AG04450 (cell line): ENCODE measurements around the gene IGHMBP2. TPM values are rescaled to one million over a fixed set of nuclear protein-coding genes. Genes with fewer than 3 reads are reported as not detected.
A peak's percentile ranks its signal among the peaks of the same experiment; 100 is the strongest.

ENCODE experiments used
- CTCF ChIA-PET: fragments of 300-600, 350-600 bp; formaldehyde crosslinking; extraction: SDS; loops from one replicate; lab custom pipeline; 2022; ENCODE audit warnings: antibody characterized with exemption, inconsistent platforms; lab: Charles Lee
- POLR2A ChIA-PET: fragments of 350-600 bp; formaldehyde crosslinking; extraction: SDS; loops from one replicate; lab custom pipeline; 2021; ENCODE audit warnings: antibody characterized with exemption, inconsistent platforms; lab: Yijun Ruan, JAX
- DNase-seq: peaks from one replicate; pipeline ENCODE4 v3.0.0-alpha.2; 2011; ENCODE audit warnings: low read depth, low spot score
- H3K27ac ChIP-seq: one replicate; pipeline ENCODE4 v1.5.1; 2012; ENCODE audit warnings: low read depth, low read length, control low read depth
- H3K27me3 ChIP-seq: one replicate; pipeline ENCODE4 v1.6.0; 2012; ENCODE audit warnings: low read length; ENCODE audit not compliant: control insufficient read depth, insufficient read depth
- H3K4me3 ChIP-seq: 2 replicates; pipeline ENCODE4 v1.5.1; 2011; ENCODE audit warnings: mild to moderate bottlenecking, low read depth, low read length, control low read depth
- H3K9me3 ChIP-seq: 2 replicates; pipeline ENCODE4 v1.5.1; 2012; ENCODE audit warnings: low read length; ENCODE audit not compliant: control insufficient read depth, insufficient read depth
- polyA plus RNA-seq: library from polyadenylated mRNA; depleted of rRNA; stranded (reverse); fragments of >200 nt; gene quantifications from 2 replicates; pipeline ENCODE4 v1.2.3, GENCODE V29; 2011
- TF ChIP-seq, protein P1 (sequence below): IDR thresholded peaks from 2 replicates; pipeline ENCODE4 v1.5.1; 2011; ENCODE audit warnings: low read depth, low read length, control low read depth, inconsistent platforms

The IGHMBP2 gene
- polyA plus RNA-seq, 1 experiment: 8.7 TPM

DNA sequence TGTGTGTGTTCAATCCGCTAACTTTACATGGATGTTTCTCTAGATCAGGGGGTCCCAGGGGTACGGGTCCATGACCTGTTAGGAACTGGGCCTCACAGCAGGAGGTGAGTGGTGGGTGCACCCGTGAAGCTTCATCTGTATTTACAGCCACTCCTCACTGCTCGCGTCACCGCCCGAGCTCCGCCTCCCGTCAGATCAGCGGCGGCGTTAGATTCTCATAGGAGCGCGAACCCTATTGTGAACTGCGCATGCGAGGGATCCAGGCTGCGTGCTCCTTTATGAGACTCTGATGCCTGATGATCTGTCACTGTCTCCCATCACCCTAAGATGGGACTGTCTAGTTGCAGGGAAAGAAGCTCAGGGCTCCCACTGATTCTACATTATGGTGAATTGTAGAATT is 45.2 kb downstream of the IGHMBP2 start:
- Histone ChIP-seq H3K4me3 (no peak overlapping the region), H3K27ac (no peak overlapping the region), H3K27me3 (no peaks in the 10 kb centered on the region), H3K9me3 (no peaks in the 10 kb centered on the region)
- DNase-seq: no peak
- TF ChIP-seq, protein P1, sequence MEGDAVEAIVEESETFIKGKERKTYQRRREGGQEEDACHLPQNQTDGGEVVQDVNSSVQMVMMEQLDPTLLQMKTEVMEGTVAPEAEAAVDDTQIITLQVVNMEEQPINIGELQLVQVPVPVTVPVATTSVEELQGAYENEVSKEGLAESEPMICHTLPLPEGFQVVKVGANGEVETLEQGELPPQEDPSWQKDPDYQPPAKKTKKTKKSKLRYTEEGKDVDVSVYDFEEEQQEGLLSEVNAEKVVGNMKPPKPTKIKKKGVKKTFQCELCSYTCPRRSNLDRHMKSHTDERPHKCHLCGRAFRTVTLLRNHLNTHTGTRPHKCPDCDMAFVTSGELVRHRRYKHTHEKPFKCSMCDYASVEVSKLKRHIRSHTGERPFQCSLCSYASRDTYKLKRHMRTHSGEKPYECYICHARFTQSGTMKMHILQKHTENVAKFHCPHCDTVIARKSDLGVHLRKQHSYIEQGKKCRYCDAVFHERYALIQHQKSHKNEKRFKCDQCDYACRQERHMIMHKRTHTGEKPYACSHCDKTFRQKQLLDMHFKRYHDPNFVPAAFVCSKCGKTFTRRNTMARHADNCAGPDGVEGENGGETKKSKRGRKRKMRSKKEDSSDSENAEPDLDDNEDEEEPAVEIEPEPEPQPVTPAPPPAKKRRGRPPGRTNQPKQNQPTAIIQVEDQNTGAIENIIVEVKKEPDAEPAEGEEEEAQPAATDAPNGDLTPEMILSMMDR: no peak
- CTCF ChIA-PET: interaction anchor here (1.0 kb wide), 2 partner anchors 49 to 65 kb away, joined by 3 read pairs; no protein-coding TSS in a partner anchor
- POLR2A ChIA-PET: no interaction called here

DNA sequence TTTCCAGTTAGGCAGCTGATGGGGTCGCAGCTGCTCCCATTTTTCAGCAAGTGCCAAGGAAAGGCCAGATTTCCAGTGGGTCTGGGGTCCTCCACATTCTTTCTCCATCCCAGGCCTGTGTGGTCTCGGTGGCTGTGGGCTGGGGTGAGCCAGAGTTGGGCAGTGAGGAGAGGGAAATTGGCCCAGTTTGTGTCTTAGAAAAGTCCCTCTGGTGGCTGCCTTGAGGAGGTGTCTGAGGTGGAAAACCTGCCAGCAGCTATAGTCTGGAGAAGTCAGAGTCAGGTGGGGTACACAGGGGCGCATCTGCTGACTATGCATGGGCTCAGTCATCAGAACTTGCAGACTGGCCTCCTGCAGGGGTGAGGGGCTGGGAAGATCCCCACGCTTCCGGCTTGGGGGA is 46.6 kb downstream of the IGHMBP2 start:
- POLR2A ChIA-PET: no interaction called here
- no peak overlapping the region for H3K4me3 ChIP-seq
- no peaks in the 10 kb centered on the region for H3K9me3 ChIP-seq
- no peaks in the 10 kb centered on the region for H3K27me3 ChIP-seq
- TF ChIP-seq, protein P1: peak; percentile 45
- CTCF ChIA-PET: interaction anchor here (0.6 to 1.0 kb wide), 4 partner anchors 9 to 693 kb away, joined by 3 to 5 read pairs (median 4); no protein-coding TSS in a partner anchor
- DNase-seq: no peak
- no peak overlapping the region for H3K27ac ChIP-seq

DNA sequence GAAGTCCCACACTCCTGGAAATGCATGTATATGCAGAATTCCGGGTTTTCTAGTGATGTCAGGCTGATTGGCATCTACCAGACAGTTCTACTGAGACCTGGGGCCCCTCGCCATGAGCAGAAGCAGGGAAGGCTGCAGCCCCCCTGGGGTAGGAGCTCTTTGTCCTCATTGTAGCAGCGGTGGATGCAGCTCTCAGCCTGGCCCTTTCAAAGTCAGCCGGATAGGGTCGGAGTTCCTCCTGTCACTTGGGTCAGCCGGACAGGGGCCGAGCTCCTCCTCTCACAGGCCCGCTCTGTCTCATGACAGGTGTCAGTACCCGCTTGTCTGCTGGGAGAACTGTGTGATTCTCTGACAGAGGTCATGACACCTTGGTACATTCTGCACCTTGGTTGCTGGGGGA is 47.1 kb downstream of the IGHMBP2 start:
- Histone ChIP-seq H3K4me3 (no peak overlapping the region), H3K9me3 (no peaks in the 10 kb centered on the region), H3K27ac (no peak overlapping the region), H3K27me3 (no peaks in the 10 kb centered on the region)
- POLR2A ChIA-PET: no interaction called here
- CTCF ChIA-PET: interaction anchor here (0.6 to 1.0 kb wide), 2 partner anchors 9 to 26 kb away, joined by 3 to 5 read pairs; no protein-coding TSS in a partner anchor
- TF ChIP-seq, protein P1: no peak
- no peak for DNase-seq

DNA sequence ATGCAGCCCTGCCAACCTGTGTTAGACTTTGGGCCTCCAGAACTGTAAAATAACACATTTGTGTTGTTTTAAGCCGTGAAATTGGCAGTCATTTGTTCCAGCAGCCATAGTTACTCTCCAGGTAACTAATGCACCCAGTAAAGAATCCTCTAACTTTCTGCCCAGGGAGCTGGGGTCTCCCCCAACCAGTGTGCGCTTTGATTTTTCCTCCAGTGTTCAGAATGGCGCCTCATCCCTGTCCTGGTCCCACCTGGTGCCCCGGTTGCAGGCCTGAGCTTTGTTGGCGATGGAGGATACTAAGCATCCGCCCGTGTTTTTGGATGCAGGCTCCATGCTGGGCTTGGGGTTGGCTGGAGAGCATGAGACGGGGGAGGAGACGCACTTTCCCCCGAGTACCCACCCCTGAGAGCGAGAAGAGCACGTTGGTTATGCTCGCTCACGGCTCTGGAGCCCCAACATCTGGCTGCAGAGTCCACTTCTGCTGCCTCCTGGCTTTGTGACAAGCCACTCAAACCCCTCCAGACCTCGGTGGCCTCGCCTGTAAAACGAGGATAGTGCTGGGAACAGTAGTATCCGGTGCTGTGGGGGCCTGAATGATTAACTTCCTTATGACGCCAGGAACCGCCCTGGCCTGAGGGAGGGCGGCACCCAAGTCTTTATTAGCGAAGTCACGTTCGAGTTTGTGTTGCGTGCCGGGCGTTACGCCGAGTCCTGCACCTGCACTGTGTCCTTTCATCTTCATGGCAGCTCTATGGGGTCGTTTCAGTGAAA is 51.3 kb downstream of the IGHMBP2 start:
- no peak for DNase-seq
- CTCF ChIA-PET: interaction anchor here (0.6 to 1.4 kb wide), 3 partner anchors 56 to 152 kb away, joined by 3 to 4 read pairs (median 3); no protein-coding TSS in a partner anchor
- TF ChIP-seq, protein P1: no peak
- Histone ChIP-seq H3K9me3 (no peaks in the 10 kb centered on the region; the same call in 1 of the 2 replicates), H3K27me3 (peaks cover 4% of the 10 kb centered on the region), H3K4me3 (no peak overlapping the region), H3K27ac (no peak overlapping the region)
- POLR2A ChIA-PET: no interaction called here

DNA sequence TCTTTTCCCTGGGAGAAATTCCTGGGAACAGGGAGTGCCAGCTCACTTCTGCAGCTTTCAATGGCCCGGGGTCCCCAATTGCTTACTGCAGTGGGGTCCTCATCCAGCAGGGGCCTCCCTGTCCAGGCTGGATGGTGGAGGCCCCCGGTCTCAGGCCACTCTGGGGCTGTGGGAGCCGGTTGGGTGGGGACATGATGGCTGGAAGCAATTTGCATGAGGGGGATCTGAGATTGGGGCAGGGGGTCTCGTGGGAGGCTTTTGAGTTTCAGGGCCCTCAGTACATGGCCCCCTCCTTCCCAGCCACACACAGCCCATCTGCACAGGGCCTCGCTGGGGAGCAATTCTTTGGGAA is 51.9 kb downstream of the IGHMBP2 start:
- ChIA-PET POLR2A (interaction anchor here (0.6 kb wide), 1 partner anchor 10 kb away, joined by 5 read pairs; no protein-coding TSS in a partner anchor), CTCF (interaction anchor here (0.6 kb wide), 1 partner anchor 152 kb away, joined by 3 read pairs; no protein-coding TSS in a partner anchor)
- Histone ChIP-seq H3K27ac (no peak overlapping the region), H3K9me3 (no peaks in the 10 kb centered on the region; the same call in 1 of the 2 replicates), H3K27me3 (peaks cover 4% of the 10 kb centered on the region), H3K4me3 (no peak overlapping the region)
- TF ChIP-seq, protein P1: no peak
- no peak for DNase-seq
